ENCODE data around the gene CRX. TPM values are rescaled to one million over a fixed set of nuclear protein-coding genes. Genes with fewer than 3 reads are reported as not detected.

CRX gene
- total RNA-seq, 1 donor from 2014 or later, result not detected

GRCh38 chr19:47881757-47882156 lies 60.0 kb downstream of the CRX start:
- Mint-ChIP-seq H3K4me1 (no peaks in the 10 kb centered on the region), H3K27ac (no peak overlapping the region), H3K4me3 (no peak overlapping the region), H3K27me3 (ENCODE audit: low read depth) (peaks cover 7% of the 10 kb centered on the region), H3K36me3 (no peaks in the 10 kb centered on the region), H3K9me3 (peaks cover 3% of the 10 kb centered on the region)
- no peak for TF ChIP-seq CTCF (IDR thresholded peaks at IDR 0.05; ENCODE audit: unreplicated experiment)
- DNase-seq (ENCODE audit: low spot score in 2 of 2, unreplicated experiment in 2 of 2), result no peak

GRCh38 chr19:47882890-47883289 lies 61.2 kb downstream of the CRX start:
- H3K9me3 Mint-ChIP-seq, result peaks cover 3% of the 10 kb centered on the region
- no peaks in the 10 kb centered on the region for H3K36me3 Mint-ChIP-seq
- TF ChIP-seq CTCF (IDR thresholded peaks at IDR 0.05; ENCODE audit: unreplicated experiment), result no peak
- H3K27ac Mint-ChIP-seq, result no peak overlapping the region
- DNase-seq (ENCODE audit: low spot score in 2 of 2, unreplicated experiment in 2 of 2), result no peak
- H3K4me1 Mint-ChIP-seq, result no peaks in the 10 kb centered on the region
- H3K4me3 Mint-ChIP-seq, result no peak overlapping the region
- peaks cover 7% of the 10 kb centered on the region for H3K27me3 Mint-ChIP-seq (ENCODE audit: low read depth)

GRCh38 chr19:47885067-47885463 lies 63.3 kb downstream of the CRX start:
- DNase-seq (ENCODE audit: low spot score in 2 of 2, unreplicated experiment in 2 of 2), result no peak
- H3K4me1 Mint-ChIP-seq, result no peaks in the 10 kb centered on the region
- no peak for TF ChIP-seq CTCF (IDR thresholded peaks at IDR 0.05; ENCODE audit: unreplicated experiment)
- H3K27me3 Mint-ChIP-seq (ENCODE audit: low read depth), result peaks cover 7% of the 10 kb centered on the region
- H3K27ac Mint-ChIP-seq, result no peak overlapping the region
- H3K4me3 Mint-ChIP-seq, result no peak overlapping the region
- no peaks in the 10 kb centered on the region for H3K9me3 Mint-ChIP-seq
- no peaks in the 10 kb centered on the region for H3K36me3 Mint-ChIP-seq

- no peak for TF ChIP-seq CTCF (IDR thresholded peaks at IDR 0.05; ENCODE audit: unreplicated experiment)
- DNase-seq (ENCODE audit: low spot score in 2 of 2, unreplicated experiment in 2 of 2), result no peak
- Mint-ChIP-seq H3K36me3 (no peaks in the 10 kb centered on the region), H3K27me3 (ENCODE audit: low read depth) (peaks cover 7% of the 10 kb centered on the region), H3K27ac (peak within 1 kb of the TSS; percentile 23), H3K4me1 (peaks cover 7% of the 10 kb centered on the region), H3K4me3 (no peak within 1 kb of the TSS), H3K9me3 (no peaks in the 10 kb centered on the region)
Measured at GRCh38 chr19:47886010-47886559, 64.3 kb downstream of the CRX start, which contains the start of gene SULT2A1. SULT2A1 (minus strand) TSS chr19:47886315; CDS start chr19:47886257, 58 bp downstream.

GRCh38 chr19:47890865-47891621 lies 69.3 kb downstream of the CRX start:
- DNase-seq (ENCODE audit: low spot score in 2 of 2, unreplicated experiment in 2 of 2), result no peak
- peaks cover 2% of the 10 kb centered on the region for H3K36me3 Mint-ChIP-seq
- H3K27ac Mint-ChIP-seq, result peak overlapping the region; percentile 92

More at GRCh38 chr19:47890865-47891621, 69.3 kb downstream of the CRX start:
- TF ChIP-seq CTCF (IDR thresholded peaks at IDR 0.05; ENCODE audit: unreplicated experiment), result no peak
- peaks cover 9% of the 10 kb centered on the region for H3K9me3 Mint-ChIP-seq
- peaks cover 17% of the 10 kb centered on the region for H3K4me1 Mint-ChIP-seq
- H3K27me3 Mint-ChIP-seq (ENCODE audit: low read depth), result no peaks in the 10 kb centered on the region
- H3K4me3 Mint-ChIP-seq, result no peak overlapping the region

Measured in mesothelial cell of epicardium (in vitro differentiated cells).